GM12801 (cell line): Measurements from ENCODE around the gene SEMA4C.

ENCODE experiments used
- CTCF ChIP-seq: IDR thresholded peaks from one replicate; pipeline ENCODE4 v1.5.1; 2011; ENCODE audit warnings: control low read depth; ENCODE audit not compliant: insufficient read length; ENCODE audit errors: extremely low read depth

SEMA4C gene

DNA sequence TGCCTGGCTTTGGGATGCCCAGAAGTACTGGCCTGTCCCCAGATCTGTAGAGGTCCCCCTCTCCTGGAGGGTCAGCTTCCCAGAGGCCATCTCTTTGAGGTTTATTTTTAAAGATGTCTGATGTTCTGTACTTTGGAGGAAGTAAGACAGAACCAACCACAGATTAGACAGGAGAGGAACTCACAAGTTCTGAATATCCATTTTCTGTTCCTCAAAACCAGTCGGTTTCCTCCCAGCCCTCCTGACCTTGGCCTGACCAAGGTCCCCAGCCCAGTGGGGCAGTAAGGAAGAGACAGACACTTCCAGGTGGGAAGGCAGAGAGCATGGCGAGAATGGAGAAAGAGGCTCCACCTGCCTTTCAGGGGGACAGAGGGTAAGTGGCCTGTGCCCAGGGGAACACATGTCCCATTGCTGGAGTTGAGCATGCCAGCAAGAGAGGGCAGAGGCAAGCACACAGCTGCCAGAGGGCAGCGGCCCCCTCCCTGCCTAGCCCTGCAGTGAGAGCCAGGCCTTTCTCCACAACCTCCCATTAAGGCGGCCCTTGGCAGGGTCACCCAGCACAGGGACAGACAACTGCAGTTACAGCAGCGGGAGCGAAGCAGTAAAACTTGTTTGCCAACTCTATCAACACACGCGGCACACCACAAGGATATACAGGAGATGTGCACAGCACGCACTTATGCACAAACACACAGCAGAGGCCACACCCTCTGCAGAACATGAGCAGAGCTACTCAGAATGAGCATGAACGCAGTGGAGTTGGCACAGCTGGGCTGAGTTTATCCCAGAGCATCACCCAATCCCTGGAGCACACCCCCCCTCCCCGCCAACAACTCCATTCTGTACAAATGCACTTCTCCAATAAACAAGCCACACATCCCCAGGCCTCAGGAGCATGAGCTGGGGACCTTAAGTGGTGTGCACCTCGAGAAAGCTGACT lies 18.5 kb upstream of the SEMA4C start:
- no peak for TF ChIP-seq CTCF

DNA sequence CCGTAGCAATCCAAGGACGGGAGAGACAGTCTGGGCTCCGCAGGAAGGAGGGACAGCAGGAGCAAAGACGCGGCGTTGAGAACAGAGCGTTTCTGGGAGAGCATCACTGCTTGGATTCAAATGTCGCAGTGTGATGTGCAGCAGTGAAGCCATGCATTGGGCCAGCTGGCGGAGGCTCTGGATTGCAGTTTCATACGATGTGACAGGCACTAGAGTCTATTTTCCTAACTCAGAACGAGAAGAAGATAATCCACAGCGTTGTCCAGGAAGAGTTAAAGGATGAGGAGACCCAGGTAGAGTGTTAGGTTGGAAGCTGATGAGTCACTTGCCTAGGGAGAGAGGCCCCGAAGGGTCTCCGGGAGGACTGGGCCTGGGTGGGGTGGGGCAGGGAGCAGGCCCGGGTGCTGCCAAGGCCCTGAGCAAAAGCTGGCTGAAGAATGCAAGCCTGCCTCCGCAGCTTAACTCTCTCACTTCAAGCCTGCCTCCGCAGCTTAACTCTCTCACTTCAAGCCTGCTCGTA lies 17.7 kb upstream of the SEMA4C start:
- no peak for TF ChIP-seq CTCF

- TF ChIP-seq CTCF, result no peak
Observed at GRCh38 chr2:96885432-96886347, 15.8 kb upstream of the SEMA4C start.

DNA sequence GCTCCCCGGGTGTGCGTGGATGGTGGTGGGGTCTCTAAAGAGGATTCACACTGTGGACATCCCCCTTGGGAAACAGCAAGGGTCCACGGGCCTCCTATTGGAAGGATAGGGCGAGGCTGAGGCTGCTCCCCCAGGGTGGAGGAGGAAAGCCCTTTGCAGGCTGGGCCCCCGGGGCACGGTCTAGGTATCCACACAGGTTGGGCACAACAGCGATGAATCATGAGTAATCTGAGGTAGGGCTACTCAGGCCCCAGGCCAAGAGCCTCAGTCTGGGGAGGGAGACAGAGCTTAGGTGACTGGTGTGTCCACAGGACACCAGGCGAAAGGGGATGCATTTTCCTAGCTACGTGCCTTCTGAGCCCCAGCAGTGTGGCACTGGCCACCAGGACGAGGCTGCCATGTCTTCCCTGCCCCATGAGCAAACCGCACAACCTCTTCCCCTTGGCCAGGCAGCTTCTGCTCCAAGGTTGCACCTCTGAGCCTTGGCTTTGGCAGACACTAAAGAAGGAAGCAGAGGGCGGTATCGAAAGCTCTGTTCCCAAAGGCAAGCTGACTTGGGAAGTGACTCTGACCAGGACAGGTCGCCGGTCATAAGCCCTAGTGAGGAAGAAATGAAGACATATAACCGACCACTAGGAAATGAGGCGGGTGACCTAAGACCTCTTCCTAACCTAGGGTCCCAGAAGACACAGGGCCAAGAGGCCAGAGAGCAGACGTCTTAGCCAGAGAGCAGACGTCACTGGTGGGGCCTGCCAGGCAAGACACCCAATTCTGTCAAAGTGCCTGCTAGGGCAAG lies 14.6 kb upstream of the SEMA4C start:
- no peak for TF ChIP-seq CTCF

- TF ChIP-seq CTCF, result no peak
Observed at GRCh38 chr2:96883306-96883705, 13.4 kb upstream of the SEMA4C start.

GRCh38 chr2:96882906-96883305 lies 13.0 kb upstream of the SEMA4C start:
- no peak for TF ChIP-seq CTCF

DNA sequence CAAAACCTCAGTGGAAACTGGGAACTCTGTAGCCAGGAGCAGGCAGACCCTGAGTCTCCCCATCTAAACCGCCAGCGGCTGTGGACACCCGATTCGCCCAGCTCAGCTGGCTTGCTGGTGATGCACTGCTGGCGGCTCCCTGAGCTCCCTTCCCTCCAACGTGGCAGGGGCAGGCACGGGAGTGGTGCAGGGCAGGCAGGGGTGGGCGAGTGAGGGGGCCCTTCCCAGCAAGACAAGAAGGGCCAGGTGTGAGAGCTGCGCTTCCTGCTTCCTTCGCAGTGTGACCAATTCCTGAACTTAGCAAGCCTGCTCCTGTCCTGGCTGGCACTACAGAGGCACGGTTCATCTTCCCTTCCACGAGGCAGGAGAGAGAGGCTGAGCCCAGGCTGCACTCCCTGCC lies 12.3 kb upstream of the SEMA4C start:
- no peak for TF ChIP-seq CTCF
